Measurements from ENCODE around the gene MYO1E. TPM values are rescaled to one million over a fixed set of nuclear protein-coding genes. Genes with fewer than 3 reads are reported as not detected.
"Not testable (repeated sequence)": the region's sequence is repeated elsewhere in the genome, so short reads cannot be mapped to it uniquely, and the experiment has no call there.

Gene MYO1E
- total RNA-seq, 1 donor from 2014 or later: 81.4 TPM

DNA sequence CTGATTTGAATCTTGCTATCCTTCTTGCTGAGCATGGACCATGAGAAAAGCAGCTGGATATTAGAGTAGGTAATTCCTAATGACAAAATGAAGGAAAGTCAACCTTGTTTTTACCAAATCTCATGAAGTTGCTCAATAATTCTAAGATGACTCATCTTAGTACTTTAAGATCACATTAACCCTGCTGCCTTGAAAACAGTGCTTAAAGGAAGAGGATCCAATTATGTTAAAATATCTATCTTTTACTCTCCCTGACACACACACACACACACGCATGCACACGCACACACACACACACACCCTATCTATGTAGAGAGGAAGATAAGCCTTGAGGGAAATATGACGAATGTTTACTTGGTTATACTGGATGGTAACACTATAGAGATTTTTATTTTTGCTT, 16.0 kb upstream of the MYO1E start:
- DNase-seq (ENCODE audit: low spot score): no peak
- no peak for ATAC-seq

DNA sequence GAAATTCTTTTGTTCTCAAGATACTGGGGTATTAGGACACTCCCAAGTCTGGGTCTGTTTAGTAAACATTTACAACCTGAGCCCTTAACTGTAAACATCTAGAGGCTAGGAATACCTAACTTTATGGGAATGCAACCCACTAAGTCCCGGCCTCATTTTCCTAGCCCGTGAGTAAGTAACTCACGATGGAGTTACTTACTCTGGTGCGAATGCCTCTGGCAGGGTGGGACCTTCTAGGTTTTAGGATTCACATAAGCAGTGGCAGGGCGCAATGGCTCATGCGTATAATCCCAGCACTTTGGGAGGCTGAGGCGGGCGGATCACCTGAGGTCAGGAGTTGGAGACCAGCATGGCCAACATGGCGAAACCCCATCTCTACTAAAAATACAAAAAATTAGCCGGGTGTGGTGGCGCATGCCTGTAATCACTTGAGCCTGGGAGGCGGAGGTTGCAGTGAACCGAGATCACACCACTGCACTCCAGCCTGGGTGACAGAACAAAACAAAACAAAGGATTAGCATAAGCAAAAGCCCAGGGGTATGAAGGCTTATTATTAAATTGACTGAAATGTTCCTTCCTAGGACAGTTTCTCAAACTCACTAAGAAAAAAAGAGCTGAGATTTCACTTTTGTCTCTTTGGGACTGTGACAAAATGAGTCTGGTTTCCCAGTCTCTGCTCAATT, 14.7 kb upstream of the MYO1E start:
- ATAC-seq; DNase-seq (ENCODE audit: low spot score): not testable (repeated sequence)

DNA sequence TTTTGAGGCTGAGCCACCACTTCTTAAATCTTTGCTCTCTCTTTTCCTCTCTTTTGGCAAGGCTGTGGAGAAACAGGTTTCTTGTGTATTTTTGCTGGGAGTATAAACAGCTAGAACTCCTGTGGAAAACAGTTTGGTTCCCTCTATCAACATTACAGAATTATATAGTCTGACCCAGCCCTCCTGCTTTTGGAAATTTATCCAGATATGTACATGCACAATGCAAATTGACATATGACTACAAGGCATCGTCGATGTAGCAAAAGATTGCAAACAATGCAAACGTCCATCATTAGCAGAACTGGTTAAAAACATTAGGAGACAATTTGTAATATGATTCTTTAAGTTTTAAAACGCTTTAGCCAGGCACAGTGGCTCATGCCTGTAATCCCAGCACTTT, 12.5 kb upstream of the MYO1E start:
- DNase-seq (ENCODE audit: low spot score) (no peak), ATAC-seq (no peak)

DNA sequence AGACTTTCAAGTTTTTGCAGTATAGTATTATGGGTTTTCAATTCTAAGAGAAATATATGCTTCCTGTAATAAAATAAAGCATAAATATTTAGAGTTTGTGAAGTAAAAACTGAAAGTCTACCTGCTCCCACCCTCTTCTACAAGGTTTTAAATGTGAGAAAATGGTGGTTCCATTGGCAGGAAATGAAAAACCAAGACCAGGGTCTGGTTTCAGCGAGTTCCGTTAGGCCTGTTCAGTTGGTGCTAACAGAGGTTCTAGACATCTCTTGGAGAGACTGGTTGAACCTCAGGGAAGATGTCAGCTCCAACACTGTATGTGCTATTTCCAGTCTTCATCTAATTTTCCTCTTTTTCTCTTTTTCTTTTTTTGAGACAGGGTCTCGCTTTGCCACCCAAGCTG, 11.8 kb upstream of the MYO1E start:
- ATAC-seq (no peak), DNase-seq (ENCODE audit: low spot score) (no peak)

DNA sequence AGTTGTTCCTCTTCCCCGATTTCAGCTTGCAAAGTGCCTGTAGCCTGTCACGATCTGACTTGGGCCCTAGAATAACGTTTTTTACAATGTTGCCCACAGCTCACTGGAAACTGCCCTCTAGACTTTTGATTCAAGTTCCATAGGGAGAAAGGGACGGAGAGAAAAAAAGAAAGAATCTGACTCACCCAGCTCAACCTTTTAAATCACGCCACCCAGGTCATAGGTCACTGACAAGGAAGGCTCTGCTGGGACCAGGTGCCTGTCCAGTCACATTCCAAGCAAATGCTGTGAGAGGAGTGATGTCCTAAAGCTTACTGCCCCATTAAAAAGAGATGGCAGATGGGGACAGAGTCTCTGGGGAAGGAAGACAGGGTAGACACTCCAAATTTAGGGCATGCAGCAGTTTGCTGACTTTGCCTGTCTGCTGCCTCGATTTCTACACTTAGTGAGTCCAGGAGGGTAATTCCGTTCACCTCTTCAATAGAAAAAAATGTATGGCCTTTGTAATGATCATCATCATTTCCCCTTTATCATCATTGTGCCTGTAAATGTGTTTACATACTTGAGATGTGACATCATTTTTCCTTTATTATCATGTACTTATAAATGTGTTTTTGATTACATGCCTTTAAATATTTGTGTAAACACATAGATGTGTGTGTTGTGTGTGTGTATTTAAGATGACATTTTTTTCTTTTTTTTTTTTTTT, 8.4 kb upstream of the MYO1E start:
- DNase-seq (ENCODE audit: low spot score) (no peak), ATAC-seq (no peak)

DNA sequence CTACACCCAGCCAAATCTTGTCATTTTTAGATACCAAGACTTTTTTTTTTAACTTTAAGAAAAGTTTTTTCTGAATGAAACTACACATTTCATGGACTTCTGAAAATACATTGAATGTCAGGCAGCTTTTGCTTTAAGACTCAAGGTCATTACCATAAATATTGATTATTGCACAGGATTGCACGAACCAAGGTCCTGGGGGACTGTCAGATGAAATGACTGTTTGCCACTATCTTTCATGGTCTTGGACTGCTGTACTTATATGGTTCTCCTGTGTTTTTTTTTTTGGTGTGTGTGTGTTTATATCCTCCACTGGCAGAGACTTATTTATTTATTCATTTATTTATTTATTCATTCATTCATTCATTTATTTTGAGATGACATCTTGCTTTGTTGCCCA, 6.9 kb upstream of the MYO1E start:
- ATAC-seq (no peak), DNase-seq (ENCODE audit: low spot score) (no peak)

DNA sequence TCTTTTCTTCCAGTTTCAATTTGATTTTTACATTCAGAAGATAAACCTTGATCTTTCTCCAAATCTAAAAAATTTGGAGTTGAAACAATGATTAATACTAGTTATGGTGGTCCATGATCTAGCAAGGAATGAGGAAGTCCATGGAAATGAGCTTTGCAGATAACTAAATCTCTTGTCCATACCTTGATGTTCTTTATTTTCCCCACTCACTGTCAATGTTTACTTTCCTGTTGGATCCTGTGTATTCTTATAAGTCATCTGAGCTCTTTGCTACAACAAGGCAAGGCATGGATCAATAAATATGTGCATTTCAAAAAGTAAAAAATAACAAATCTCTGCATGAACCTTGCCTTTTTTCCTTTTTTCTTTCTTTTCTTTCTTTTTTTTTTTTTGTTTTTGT, 6.2 kb upstream of the MYO1E start:
- ATAC-seq: no peak
- no peak for DNase-seq (ENCODE audit: low spot score)

DNA sequence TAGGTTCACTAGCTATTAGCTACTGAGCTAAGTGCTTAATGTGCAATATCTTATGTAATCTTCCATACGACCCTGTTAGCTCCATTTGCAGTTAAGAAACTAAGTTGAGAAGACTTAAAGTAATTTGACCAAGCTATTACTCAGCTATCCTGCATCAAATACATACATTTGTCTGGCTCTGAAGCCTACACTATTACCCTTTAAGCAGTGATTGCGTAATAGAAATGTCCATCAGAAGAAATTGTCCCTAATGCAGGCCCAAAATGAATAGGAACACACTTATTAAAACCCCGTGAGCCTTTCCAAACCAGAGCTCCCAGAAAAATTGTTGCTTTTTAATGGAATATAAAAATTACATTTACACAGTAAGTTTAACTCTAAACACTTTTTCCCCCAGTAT, 5.3 kb upstream of the MYO1E start:
- ATAC-seq: no peak
- DNase-seq (ENCODE audit: low spot score): no peak

DNA sequence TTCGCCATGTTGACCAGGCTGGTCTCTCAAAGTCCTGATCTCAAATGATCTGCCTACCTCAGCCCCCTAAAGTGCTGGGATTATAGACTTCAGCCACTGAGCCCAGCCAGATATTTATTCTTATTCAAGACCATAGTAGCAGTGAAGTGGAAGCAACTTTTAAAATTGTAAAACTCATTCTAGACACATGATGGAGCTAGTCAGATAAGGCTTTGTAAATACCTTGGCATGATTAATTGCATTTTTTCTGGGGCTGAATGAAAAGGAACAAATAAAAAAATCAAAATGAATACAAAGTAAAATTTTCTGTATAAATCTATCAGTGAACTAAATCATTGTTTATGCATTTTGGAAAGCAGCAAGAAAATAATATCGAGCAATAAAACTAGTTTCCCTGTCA, 4.1 kb upstream of the MYO1E start:
- ATAC-seq: no peak
- DNase-seq (ENCODE audit: low spot score): no peak

DNA sequence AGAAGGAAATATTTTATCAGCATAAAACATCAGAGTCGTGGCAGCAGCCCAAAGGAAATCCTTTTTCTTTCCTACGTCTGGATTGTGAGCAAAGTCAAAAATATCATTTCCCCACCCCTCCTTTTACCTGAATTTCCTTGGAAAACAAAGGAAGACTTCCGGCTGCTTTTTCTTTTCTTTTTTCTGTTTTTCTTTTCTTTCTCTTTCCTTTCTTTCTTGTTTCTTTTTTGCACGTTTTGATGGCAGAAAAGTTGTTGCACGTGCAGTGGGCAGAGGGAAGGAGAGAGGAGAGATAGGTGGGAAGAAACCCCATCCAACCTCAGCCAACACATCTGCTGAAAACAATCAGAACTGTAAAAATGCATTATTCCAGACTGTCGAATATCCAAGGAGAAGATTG, 544 bp upstream of the MYO1E start:
- ATAC-seq: no peak

DNA sequence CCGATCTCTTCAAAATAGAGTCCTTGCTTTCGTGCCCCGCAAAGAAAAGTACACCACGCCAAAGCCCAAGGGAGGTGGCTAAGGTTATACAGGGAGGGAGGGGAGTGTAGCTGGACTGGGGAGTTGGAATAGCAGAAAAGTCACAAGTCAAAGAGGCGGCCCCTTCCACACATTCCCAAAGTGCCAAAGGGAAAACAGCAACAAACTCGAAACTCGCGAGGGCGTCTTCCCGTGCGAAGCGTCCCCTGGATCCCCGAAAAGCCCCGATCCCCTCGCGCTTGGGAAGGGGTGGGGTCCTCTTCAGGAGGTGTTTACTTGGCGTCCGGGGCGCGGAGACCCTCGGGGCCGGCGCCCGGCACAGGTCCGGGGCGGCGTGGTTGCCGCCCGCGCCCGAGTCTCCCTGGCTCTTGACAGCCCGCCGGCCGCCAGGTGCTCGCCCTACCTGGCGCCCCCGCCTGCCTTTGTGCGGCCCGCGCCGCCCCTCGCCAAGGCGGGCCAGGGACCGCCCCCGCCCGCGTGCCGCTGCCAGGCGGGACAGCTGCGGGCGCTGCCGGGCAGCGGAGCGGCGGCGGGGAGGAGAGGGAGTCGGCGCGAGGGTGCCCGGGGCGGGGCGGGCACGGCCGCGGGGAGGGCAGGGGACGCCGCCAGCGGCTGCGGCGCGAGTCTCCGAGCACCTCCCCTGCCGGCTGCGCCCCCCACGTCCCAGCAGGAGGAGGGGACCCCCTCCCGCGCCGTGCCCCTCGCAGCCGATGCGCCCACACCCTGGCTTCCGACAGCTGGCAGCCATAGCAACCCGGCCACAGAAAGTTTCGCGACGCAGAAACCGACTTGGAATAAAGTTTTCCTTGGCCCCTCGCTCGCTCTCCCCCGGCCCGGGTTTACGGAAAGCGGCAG, 966 bp downstream of the MYO1E start:
- DNase-seq (ENCODE audit: low spot score): peak; percentile 74

More for the DNA sequence above, 544 bp upstream of the MYO1E start:
- DNase-seq (ENCODE audit: low spot score): no peak

DNA sequence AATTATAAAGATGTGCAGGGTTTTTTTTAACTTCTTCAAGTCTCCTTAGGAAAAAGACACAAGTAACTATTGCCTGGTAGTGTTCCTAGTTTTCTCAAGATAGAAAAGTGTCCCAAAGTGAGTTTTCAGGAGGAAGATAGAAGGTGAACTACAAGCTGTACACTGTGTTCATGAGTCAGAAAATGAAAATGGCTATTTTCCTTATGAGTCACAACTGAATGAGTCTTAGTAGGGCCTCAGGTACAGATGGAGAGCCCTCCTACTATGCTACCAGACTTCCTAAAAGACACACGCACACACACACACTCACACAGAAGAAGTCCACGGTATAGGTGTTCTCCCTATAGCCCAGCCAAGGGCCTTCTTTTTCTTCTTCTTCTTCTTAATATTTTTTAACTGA, 3.1 kb downstream of the MYO1E start:
- DNase-seq (ENCODE audit: low spot score): no peak
- no peak for ATAC-seq

More for the DNA sequence above, 966 bp downstream of the MYO1E start:
- peak; percentile 74 for ATAC-seq

DNA sequence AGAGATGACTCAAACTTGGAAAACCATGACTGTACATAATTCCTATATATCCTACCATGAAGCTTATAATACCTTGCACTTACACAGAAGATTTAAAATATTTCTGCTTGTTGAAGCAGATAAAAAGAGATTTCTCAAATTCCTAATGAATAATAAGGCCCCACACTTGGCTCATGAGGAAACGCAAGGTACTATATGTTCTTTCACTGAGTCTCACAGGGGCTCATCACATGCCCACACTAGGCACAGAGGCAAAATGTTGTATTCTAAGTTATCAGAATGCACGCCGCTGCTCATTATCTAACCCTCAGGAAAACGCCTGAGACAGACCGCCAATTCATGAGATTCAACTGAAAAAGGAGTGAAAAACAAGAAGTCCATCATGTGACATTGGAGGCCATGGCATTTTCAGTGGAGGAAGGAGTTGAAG, 5.6 kb downstream of the MYO1E start:
- ATAC-seq (no peak), DNase-seq (ENCODE audit: low spot score) (no peak)

DNA sequence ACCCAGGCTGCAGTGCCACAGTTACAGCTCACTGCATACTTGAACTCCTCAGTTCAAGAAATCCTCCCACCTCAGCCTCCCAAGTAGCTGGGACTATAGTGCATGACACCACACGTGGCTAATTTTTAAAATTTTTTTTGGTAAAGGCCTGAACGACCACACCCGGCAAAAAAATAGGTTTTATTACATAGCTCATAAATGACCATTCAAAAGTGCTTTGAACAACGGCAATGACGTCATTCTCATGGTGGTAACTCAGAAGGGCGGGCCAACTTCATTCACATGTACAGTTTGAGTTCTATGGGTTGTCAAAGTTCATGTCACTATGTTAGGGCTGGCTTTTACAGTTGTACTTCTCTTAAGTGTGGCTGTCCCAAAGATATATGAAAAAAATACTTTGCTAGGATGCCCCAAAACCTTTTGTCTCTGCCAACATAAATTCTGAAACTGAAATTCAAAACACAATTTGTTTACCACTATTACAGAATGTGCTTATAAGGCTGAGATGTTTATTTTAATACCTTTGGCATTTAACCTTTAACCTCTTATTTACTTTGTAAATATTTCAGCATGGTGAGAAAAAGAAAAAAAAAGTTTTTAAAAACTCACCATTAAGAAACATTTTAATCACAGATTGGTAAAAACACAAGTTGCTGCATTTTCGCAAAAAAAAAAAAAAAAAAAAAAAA, 6.2 kb downstream of the MYO1E start:
- DNase-seq (ENCODE audit: low spot score) (no peak), ATAC-seq (no peak)

DNA sequence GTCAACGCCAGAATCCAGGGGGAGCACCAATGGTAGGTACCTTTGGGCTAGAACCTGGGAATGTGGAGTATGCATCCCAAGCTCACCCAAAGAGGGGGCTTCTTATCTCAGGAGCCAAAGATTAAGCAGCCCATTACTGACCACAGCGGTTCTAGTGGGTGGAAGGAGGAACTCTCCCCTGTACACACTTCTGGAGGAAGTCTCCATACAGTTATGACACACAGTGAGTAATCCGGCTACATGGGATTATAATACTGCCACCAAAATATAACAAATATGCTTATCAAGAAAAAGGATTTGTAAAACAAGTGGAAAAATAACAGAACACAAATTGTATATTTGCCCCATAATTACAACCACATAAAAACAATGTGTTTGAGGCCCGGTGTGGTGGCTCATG, 8.4 kb downstream of the MYO1E start:
- no peak for DNase-seq (ENCODE audit: low spot score)
- peak; percentile 19 for ATAC-seq

DNA sequence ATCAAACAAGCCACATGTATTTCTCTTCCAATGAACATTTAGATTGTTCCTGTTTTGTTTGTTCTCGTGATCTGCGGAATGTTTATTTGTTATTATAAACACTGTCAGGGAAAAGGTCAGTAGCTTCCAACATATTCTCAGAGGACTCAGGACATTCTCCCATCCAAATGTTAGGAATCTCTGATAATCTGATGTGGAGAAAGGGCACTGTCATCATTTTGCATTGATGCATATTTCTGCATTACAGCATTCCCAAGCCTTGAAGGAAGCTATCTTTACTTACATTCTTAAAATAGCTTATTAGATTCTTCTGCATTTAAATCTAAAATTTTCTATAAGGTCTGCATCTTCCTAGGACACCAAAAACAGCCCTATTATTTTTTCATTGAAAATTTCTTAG, 10.3 kb downstream of the MYO1E start:
- no peak for ATAC-seq
- DNase-seq (ENCODE audit: low spot score): no peak

DNA sequence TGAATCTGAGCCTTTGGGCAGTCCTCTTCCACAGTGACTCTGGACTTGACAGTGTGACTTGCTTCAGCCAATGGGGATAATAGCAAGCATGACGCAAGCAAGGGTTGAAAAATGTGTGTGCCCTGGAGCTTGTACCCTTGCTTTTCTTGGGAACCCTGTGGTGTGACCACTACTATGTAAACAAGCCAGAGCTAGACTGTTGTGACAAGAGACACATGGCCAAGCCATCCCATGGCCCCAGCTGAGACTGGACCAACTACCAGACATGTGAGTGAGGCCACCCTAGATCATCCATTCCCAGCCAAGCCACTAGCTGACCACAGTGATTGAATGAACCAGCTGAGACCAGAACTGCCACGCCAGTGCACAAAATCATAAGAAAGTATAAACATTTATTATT, 11.8 kb downstream of the MYO1E start:
- ATAC-seq (peak; percentile 39), DNase-seq (ENCODE audit: low spot score) (no peak)

DNA sequence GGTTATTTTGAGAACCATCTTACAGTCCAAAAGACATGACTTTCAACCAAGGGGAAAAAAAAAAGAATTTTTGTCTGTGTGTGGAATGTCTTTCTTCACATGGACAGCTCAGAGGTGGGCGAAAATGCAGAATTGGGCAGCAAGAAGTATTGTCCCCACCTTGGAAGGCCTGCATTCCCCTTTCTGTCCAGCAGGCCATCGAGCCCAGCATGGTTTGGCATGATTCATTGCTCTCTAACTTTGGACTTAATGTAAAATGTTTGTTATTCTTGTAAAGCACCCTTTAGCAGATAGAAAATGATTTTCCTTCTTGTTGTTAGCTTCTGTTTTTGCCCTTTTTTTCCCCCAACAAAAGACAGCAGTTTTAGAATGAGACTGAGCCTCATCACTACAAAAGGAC, 12.4 kb downstream of the MYO1E start:
- DNase-seq (ENCODE audit: low spot score) (no peak), ATAC-seq (no peak)

DNA sequence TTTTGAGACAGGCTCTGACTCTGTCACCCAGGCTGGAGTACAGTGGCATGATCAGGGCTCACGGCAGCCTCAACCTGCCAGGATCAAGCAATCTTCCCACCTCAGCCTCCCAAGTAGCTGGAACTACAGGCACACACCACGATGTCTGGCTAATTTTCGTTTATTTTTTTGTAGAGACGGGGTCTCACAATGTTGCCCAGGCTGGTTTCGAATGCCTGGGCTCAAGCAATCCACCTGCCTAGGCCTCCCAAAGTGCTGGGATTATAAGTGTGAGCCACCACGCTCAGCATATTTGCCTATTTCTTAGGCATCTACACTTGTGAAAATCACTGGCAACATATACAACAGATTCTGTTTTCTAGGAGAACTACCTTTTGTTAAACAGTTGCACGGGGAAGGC, 16.9 kb downstream of the MYO1E start:
- ATAC-seq: no peak
- DNase-seq (ENCODE audit: low spot score): no peak

DNA sequence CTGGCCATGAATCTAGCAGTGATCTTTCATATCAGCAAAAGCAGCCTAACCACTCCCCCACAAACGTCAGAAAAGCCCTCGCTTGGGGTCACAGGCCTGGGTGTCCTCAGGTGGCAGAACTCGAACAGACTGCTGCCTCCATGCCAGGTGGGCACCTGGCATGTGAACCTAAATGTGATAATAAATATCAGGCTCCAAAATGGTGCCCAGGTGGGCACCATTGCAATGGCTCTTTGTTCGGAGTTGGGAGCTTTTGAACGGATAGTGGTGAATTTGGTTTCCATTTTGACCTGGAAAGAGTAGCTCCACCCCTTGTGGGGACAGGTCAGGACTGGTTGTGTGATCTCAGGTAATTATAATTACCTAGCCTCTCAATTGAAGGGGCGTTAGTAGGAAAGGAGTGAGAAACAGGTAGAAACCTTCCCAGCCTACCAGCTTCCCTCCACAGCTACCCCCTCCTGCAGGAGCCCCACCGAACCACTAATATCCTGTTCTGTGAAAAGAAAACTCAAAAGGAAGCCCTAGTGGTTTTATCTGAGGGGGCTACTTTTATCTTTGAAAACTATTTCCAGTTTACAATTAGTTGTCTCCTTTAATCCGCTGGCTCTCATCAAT, 18.1 kb downstream of the MYO1E start:
- ATAC-seq: no peak
- DNase-seq (ENCODE audit: low spot score): no peak

DNA sequence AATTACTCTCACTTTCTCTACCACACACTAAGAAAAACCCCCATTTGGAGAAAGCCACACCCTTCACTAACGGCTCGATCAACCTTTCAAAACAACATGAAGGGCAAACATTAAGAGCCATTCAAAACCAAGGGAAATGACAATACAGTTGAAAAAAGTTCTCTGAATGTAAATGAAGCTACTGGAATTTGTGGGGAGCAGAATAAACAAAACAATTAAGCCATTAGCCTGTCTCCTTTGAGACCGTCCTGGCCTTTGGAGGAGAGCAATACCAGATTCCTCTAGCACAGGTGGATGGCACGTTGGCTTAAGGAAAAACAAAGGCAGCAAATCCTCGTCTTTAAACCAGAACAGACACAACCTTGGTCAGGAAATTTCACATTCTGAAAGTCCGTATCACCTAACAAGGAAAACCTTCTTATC, 18.7 kb downstream of the MYO1E start:
- DNase-seq (ENCODE audit: low spot score): no peak
- ATAC-seq: no peak
